Esophagus (tissue), 2 donors: Measurements from ENCODE around the gene ZNF597. TPM values are rescaled to one million over a fixed set of nuclear protein-coding genes. Genes with fewer than 3 reads are reported as not detected.

Experiments
- H3K27ac ChIP-seq, 2 donors: one replicate each; pipeline ENCODE4 v1.5.1; 2013; ENCODE audit warnings: low read depth in 2 of 2, mild to moderate bottlenecking in 2 of 2, inconsistent platforms in 1 of 2, low read length in 1 of 2, moderate library complexity in 1 of 2
- H3K27me3 ChIP-seq, 2 donors: one replicate each; pipeline ENCODE4 v1.6.1; 2013; ENCODE audit warnings: low read length in 2 of 2, control low read depth in 1 of 2, mild to moderate bottlenecking in 1 of 2; ENCODE audit not compliant: insufficient read depth in 2 of 2, control insufficient read depth in 1 of 2
- H3K36me3 ChIP-seq, 2 donors: one replicate each; pipeline ENCODE4 v1.6.1; 2013; ENCODE audit warnings: low read length in 1 of 2; ENCODE audit not compliant: control insufficient read depth in 2 of 2, insufficient read depth in 2 of 2
- H3K4me1 ChIP-seq, 2 donors: one replicate each; pipeline ENCODE4 v1.6.1; 2013; ENCODE audit warnings: low read length in 1 of 2; ENCODE audit not compliant: control insufficient read depth in 2 of 2, insufficient read depth in 2 of 2
- H3K4me3 ChIP-seq, 2 donors: one replicate each; pipeline ENCODE4 v1.5.1; 2013; ENCODE audit warnings: low read length in 2 of 2, mild to moderate bottlenecking in 2 of 2, low read depth in 1 of 2, moderate library complexity in 1 of 2
- H3K9me3 ChIP-seq, 2 donors: one replicate each; pipeline ENCODE4 v1.6.1; 2013; ENCODE audit warnings: mild to moderate bottlenecking in 2 of 2, low read depth in 1 of 2, low read length in 1 of 2, moderate library complexity in 1 of 2; ENCODE audit not compliant: control insufficient read depth in 2 of 2, insufficient read depth in 1 of 2
- WGBS, 2 donors: extraction: QIAGEN DNeasy Blood & Tissue Kit; methylation state at CpG; one replicate each; pipeline ENCODE4 v1.1.7; 2013; 5-methylcytosine and 5-hydroxymethylcytosine counted together
- polyA plus RNA-seq, 2 donors: library from polyadenylated mRNA; stranded (reverse); fragments of 200-250 nt; gene quantifications; one replicate each; pipeline ENCODE4 v1.2.3, GENCODE V29; 2013
- donor health status: healthy with polysubstance abuse.
- donor health status: Bipolar disorder and iron deficiency.

The ZNF597 gene
- polyA plus RNA-seq, 2 donors: 0.49 to 0.53 TPM

- 96 to 97% methylated on average over 12 of the region's 12 CpGs for WGBS, 2 donors
- H3K27me3 ChIP-seq: no peaks in the 10 kb centered on the region
- H3K36me3 ChIP-seq: peaks cover 17% of the 10 kb centered on the region in 2 donors
- peaks cover 28 to 51% of the 10 kb centered on the region in 2 donors for H3K9me3 ChIP-seq
- no peak overlapping the region for H3K27ac ChIP-seq
- no peaks in the 10 kb centered on the region for H3K4me1 ChIP-seq
- no peak overlapping the region for H3K4me3 ChIP-seq
These were observed 34.6 kb downstream of the ZNF597 start for GRCh38 chr16:3408561-3409197.

- WGBS, 2 donors: 35 to 36% methylated on average over 17 of the region's 17 CpGs
- Histone ChIP-seq H3K36me3 (peaks cover 12 to 24% of the 10 kb centered on the region in 2 donors), H3K4me3 (peak overlapping the region; percentile 79 to 85), H3K27ac (peak overlapping the region; percentile 83 to 85), H3K27me3 (no peaks in the 10 kb centered on the region), H3K9me3 (peaks cover 0 to 18% of the 10 kb centered on the region in 2 donors), H3K4me1 (peaks cover 2% of the 10 kb centered on the region in 2 donors)
These were observed 41.4 kb downstream of the ZNF597 start for GRCh38 chr16:3401719-3402397.

- peaks cover 2% of the 10 kb centered on the region in 2 donors for H3K4me1 ChIP-seq
- no peaks in the 10 kb centered on the region for H3K27me3 ChIP-seq
- H3K4me3 ChIP-seq: peak within 1 kb of the TSS; percentile 79 to 85
- peaks cover 15 to 25% of the 10 kb centered on the region in 2 donors for H3K36me3 ChIP-seq
- WGBS, 2 donors: 0 to 1% methylated on average over 85 to 95 of the region's 95 CpGs
- H3K27ac ChIP-seq: peak within 1 kb of the TSS; percentile 89 to 93
- peaks cover 0 to 21% of the 10 kb centered on the region in 2 donors for H3K9me3 ChIP-seq
These were observed 42.3 kb downstream of the ZNF597 start, which contains the start of the genes ZNF174 and ZSCAN32 for GRCh38 chr16:3400779-3401688. TSS of gene ZNF174 (plus strand) at chr16:3401215. CDS start at chr16:3402005, 790 bp downstream. TSS of gene ZSCAN32 (minus strand) at chr16:3401004. CDS start at chr16:3397557, 3,447 bp downstream.

- peaks cover 0 to 17% of the 10 kb centered on the region in 2 donors for H3K9me3 ChIP-seq
- peak overlapping the region; percentile 89 to 93 for H3K27ac ChIP-seq
- peak overlapping the region; percentile 79 to 84 for H3K4me3 ChIP-seq
- WGBS, 2 donors: 1% methylated on average over 18 of the region's 18 CpGs
- peaks cover 2% of the 10 kb centered on the region in 2 donors for H3K4me1 ChIP-seq
- no peaks in the 10 kb centered on the region for H3K27me3 ChIP-seq
- peaks cover 12 to 22% of the 10 kb centered on the region in 2 donors for H3K36me3 ChIP-seq
These were observed 42.9 kb downstream of the ZNF597 start for GRCh38 chr16:3400446-3400778.

GRCh38 chr16:3389663-3390338, 53.5 kb downstream of the ZNF597 start:
- Histone ChIP-seq H3K4me3 (no peak overlapping the region), H3K36me3 (peaks cover 21 to 41% of the 10 kb centered on the region in 2 donors), H3K27me3 (no peaks in the 10 kb centered on the region), H3K9me3 (peaks cover 29 to 45% of the 10 kb centered on the region in 2 donors), H3K27ac (no peak overlapping the region), H3K4me1 (no peaks in the 10 kb centered on the region)
- WGBS, 2 donors: 97 to 98% methylated on average over 9 of the region's 9 CpGs

GRCh38 chr16:3388325-3388724, 55.0 kb downstream of the ZNF597 start:
- H3K36me3 ChIP-seq: peaks cover 29 to 46% of the 10 kb centered on the region in 2 donors
- 97% methylated on average over 6 of the region's 6 CpGs for WGBS, 2 donors
- H3K9me3 ChIP-seq: peaks cover 28 to 48% of the 10 kb centered on the region in 2 donors
- no peaks in the 10 kb centered on the region for H3K4me1 ChIP-seq
- no peak overlapping the region for H3K27ac ChIP-seq
- no peak overlapping the region for H3K4me3 ChIP-seq
- no peaks in the 10 kb centered on the region for H3K27me3 ChIP-seq

GRCh38 chr16:3383045-3383448, 60.3 kb downstream of the ZNF597 start:
- H3K36me3 ChIP-seq: peaks cover 22 to 28% of the 10 kb centered on the region in 2 donors
- peaks cover 34 to 54% of the 10 kb centered on the region in 2 donors for H3K9me3 ChIP-seq
- 99 to 100% methylated on average over 10 of the region's 10 CpGs for WGBS, 2 donors
- no peaks in the 10 kb centered on the region for H3K4me1 ChIP-seq
- H3K27me3 ChIP-seq: no peaks in the 10 kb centered on the region
- H3K27ac ChIP-seq: no peak overlapping the region
- no peak overlapping the region for H3K4me3 ChIP-seq
